ENCODE results near the gene NAALADL2.

Gene NAALADL2

DNA sequence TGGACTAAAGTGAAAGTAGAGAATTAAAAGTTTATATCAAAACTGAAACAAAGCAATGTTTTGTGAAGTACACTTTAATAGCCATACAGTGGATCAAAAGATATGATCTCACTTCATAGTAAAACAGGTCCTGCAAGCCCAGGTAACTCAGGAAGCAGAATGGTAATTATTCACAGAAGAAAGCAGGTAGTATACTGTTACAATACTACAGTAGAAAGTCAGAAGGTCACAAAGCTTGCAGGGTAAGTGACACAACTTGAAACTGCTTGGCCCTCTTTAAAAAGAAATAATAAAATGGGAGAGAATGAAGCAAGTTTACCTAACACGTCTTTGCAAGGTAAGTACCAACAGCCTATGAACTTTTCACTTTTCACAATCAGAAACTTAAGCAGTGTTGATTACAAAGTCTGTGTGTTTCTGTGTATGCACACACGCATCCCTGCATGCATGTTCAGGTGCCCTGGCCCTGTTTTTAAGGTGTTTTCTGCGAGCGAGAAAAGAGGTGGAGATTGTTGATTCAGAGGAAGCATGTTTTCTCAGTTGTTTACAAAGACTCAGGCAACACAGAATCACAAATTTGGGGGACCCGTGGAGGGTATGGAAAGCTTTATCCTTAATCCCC lies at the start of gene NAALADL2:
Gene NAALADL2 (plus strand): TSS at position 221 of the 622 bp plus-strand sequence.
- no peak for DNase-seq (ENCODE audit: low read depth)

- no peak for DNase-seq (ENCODE audit: low read depth)
Measured at GRCh38 chr3:174810254-174810653, 48.9 kb upstream of the NAALADL2 start.

DNA sequence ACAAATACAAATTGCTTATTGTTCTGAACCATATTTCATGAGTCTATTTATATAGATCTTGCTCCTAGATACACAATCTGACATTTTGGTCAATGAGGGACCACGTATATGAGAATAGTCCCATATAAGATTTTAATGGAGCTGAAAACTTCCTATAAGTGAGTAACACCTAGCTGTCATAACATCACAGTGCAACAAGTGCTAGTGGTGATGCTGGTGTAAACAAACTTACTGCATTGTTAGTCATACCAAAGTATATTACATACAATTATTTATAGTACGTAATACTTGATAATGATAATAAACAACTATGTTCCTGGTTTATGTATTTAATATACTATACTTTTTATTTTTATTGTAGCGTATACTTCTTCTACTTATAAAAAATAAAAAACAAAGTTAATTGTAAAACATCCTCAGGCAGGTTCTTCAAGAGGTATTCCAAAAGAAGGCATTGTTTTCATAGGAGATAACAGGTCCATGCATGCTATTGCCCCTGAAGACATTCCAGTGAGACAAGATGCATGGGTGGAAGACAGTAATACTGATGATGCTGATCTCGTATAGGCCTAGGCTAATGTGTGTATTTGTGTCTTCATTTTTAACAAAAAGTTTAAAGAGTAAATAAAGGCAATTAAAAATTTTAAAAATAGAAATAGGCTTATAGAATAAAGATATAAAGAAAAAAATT lies 46.8 kb upstream of the NAALADL2 start:
- peak; percentile 3 for DNase-seq (ENCODE audit: low read depth)

DNA sequence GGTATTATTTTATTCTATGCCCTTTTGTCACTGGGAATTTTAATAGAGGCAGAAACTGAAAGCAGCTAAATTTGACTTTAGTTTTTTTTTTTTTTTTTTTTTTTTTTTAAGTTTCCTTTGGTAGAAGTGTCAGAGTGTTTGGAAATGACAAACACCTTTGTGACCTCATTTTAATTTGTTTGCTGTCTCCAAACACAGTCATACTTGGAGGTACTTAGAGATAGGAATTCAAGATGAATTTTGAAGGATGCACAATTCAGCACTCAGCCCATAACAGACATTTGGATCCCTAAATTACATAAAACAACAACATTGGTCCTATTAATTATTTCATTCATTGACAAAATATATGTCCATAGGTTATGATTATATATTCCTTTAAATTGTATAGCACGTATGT lies 43.4 kb upstream of the NAALADL2 start:
- no peak for DNase-seq (ENCODE audit: low read depth)

GRCh38 chr3:174820885-174821284 lies 38.2 kb upstream of the NAALADL2 start:
- no peak for DNase-seq (ENCODE audit: low read depth)

DNA sequence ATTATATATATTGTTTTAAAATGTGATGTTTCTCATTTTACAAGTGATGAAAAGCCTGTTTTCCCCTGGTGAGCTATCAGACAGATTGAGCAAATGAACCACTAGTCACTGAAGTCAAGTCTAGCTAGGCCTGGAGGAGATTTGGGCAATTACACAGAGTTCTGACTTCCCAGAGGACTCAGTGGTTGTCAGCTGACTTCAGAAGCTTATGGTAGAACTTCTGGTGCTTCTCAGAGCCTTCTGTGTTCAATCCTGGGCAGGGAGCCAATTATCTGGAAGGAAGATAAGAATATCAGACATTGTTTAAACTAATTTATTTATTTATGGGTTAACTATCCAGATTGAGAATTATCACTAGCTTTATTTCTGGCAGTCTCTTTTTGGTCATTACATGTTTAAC lies 37.7 kb upstream of the NAALADL2 start:
- peak; percentile 24 for DNase-seq (ENCODE audit: low read depth)

DNA sequence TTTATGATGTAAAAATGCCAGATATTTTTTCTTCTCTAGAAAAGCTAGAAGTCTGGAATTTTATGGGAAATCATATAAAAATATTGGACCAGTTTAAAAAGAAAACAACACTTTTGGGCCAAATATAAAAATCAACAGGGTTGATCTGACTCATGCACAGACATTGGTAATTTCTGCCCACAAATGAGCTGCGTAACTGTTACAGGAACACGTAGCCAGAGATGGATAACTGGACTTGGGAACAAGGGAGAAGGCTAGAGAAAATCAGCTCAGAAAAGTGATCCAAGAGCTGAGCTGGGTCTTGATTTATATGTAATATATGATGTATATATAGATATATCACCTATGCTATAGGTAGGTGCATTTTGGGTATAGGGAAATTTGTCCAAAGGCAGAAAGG lies 36.8 kb upstream of the NAALADL2 start:
- no peak for DNase-seq (ENCODE audit: low read depth)

DNA sequence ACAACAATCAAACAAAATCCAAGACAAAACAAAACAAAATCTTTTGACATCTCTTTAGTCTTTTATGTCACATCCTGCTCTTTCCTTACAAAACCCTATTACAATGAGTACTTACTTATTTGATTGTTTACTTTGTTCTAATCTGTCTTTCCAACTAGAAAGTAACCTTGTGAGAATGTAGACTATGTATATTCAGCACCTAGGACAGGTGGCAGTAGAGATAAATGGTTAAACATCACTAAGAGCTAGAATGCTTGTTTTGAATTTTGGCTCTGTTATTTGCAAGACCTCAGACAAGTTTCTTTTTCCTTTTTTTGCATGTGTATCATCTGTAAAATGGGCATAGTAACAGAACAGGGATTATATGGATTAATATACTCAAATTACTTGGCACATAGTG lies 33.1 kb upstream of the NAALADL2 start:
- DNase-seq (ENCODE audit: low read depth): no peak

DNA sequence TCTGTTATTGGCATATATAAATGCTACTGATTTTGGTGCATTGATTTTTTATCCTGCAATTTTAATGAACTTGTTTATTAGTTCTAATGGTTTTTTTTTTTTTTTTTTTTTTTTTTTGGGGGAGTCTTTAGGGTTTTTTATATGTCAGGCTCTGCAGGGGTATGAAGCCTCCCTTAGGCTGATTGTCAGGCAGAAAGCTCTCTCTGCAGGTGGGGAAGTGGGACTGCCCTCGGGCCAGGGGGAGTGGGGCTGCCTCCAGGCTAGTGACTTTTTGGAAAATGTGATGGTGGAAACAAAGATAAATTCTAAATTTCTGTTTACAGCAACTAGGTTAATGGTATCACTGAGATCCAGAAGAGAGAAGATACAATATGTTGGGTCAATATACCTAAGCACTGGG lies 14.4 kb upstream of the NAALADL2 start:
- no peak for DNase-seq (ENCODE audit: low read depth)

DNA sequence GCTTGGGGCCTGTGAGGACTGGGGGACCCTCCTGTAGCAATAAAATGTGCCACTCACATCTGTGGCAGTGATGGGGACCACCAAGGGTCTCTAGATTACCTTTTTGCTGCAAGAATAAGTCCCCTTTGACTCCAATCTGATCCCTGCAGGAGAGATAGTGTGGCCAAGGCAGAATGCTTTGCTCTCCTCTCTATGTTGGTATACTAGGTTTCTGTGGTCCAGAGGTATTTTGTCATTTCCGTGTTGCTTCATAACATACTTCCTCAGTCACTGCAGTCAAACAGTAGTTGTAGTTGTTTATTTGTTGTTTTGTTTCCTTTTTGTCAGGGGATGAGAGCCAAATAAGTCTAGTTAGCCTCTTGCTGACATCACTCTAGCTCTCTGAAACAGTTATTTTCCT lies 13.1 kb upstream of the NAALADL2 start:
- DNase-seq (ENCODE audit: low read depth): no peak

- DNase-seq (ENCODE audit: low read depth): no peak
Measured at GRCh38 chr3:174854987-174855386, 4.1 kb upstream of the NAALADL2 start.

DNA sequence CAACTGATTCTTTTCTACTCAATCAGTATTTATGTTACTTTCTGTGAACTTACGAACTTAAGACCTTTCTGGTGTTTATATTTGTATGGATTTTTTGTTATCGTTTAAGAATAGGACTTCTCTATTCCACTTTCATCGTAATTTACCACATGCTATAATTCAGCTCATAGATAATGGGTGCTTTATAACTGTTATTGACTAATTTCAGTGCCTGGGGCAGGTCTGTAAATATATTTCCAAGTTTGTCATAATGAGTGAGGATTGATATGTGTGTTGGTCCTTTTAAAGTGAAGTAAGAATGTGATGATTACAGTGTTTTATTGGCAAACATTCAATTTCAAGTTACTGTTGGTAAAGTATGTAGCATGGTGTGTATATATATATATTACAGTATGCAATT lies 1.8 kb upstream of the NAALADL2 start:
- no peak for DNase-seq (ENCODE audit: low read depth)

DNA sequence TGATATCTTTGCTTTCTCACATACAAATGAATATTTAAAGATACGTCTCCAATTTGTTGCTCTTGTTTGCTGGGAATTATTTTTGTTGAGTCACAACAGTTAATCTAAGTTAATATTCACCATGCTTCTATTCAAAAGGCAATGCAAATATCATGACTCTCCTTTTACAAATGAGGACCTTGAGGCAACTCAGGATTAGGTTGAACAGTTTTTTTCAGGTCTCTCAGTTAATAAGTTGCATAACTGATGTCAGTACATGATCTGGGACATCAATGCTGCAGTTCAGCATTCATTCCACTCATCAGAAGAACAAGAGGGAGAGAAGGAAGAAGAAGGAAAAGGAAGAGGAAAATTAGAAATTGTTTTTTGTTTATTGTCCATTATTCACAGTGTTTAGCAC lies 781 bp upstream of the NAALADL2 start:
- DNase-seq (ENCODE audit: low read depth): no peak

DNA sequence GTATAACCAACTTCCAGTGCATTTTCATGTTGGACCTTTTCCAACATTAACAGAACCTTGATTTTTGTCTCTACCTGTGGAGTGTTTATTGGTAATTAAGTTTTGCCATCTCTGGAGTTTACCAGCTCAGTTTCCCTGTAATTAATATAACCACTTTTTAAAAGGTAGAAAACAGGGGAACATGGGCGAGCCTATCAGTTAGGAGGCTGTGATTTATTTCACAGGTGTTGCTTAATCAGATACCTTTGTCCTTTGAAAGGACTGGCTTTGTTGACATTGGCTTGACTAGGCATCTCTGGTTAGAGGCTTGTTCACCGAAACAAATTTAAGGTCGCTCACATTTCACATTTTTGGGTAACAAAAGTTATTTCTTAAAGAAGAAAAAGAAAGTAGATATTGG lies 622 bp downstream of the NAALADL2 start:
- no peak for DNase-seq (ENCODE audit: low read depth)

DNA sequence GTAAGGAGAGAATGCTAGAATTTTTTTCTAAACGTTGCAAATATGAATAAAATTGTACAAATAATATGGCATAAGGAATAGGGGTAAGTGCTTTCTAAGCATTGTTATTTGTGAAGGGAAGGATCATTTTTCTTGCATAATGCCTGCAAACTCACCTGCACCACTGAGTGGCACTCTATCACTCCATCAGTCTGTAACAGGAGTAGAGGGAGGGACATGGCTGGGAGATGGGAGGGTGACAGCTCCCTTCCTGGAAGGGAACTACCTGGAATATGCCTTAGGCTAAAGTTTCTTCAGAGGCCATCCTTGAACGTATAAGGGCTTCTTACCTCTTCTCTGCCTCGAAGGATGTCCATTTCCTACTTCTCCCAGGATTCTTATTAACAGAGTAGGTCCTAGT lies 3.0 kb downstream of the NAALADL2 start:
- no peak for DNase-seq (ENCODE audit: low read depth)

DNA sequence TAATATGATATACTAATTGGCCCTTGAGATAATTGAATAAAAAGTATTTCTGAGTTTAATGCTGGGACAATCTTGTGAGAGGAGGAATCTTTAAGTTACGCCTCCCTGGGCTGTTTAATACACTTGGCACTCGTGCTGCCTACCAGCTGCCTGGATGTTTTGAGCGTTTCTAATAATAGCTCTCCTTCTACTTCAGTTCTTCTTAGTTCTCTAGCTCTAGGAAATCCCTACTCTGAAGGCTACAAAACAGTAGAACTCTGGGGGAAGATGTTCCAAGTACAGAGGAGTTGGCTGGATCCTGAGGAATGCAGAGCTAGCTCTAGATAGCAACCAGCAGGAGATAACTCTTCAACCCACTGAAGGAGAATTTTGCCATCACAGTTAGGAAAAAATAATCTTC lies 3.5 kb downstream of the NAALADL2 start:
- no peak for DNase-seq (ENCODE audit: low read depth)

DNA sequence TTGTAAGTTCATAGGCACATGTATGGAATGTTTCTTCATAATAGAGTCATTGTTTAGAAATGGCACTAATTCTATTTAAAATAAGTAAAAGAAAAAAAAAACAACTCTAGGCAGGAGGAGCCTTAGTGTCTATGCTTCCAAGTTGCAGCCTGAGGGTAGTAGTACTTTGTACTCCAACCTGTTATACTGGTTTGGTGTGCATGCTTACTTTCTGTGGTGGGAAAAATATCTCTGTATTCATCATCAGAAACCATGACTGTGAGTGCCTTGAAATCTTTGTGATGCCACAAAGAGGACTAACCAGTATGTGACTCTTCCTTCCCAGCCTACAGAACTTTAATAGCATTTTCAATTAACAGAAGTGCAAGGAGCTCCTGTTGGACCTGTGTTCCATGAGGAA lies 4.4 kb downstream of the NAALADL2 start:
- DNase-seq (ENCODE audit: low read depth): no peak

DNA sequence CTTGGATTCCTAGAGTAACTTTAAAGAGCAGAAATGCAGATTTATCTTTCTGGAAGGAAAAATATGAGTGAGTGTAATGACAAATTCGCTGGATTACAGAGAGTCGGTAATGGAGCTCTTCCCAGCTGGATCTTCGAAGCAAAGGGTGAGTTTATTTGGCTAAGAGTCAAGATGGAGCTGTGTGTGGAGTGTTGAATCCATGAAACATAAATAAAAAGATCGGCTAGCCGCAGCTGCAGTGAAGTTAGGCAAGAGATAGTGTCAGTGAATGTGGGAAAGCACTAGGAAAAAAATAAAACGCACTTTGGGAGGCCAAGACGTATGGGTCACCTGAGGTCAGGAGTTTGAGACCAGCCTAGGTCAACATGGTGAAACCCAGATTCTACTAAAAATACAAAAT lies 10.3 kb downstream of the NAALADL2 start:
- DNase-seq (ENCODE audit: low read depth): peak; percentile 75

DNA sequence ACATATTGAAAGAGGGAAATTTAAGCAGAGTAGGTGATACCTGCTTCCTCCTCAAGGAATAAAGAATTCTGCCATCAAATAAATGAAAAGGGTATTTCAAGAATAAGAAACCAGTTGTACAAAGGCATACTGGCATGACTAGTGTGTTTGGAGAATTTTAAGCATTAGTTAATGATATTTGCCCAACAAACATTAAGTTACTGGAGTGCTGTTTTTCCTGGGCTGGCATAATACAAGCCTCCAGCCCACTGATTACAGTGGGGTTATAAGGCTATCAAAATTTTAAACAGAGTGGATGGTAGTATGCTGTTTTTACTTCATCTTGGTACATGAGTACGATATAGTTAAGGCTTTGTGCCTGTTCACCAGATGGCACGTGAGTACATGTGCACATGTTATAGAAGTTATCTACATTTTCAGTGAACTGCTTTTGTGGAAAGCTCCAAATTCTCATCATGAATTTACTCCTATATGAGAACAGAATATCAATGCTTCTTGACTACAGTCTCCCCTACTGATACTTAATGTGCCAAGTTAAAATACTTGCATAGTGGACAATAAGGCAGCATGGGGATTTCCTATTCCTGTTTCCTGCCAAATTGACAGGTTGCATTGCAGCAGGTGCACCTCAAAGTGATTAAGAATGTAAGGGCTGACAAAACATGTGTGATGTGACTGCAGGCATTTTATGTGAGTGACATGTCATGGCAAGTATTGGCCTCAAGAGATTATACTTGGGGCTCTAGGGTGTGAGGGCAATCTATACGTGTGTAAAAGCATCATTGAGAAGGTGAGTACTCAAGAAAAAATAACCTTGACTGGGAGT lies 14.9 kb downstream of the NAALADL2 start:
- no peak for DNase-seq (ENCODE audit: low read depth)

- no peak for DNase-seq (ENCODE audit: low read depth)
Measured at GRCh38 chr3:174882789-174883188, 23.7 kb downstream of the NAALADL2 start.

DNA sequence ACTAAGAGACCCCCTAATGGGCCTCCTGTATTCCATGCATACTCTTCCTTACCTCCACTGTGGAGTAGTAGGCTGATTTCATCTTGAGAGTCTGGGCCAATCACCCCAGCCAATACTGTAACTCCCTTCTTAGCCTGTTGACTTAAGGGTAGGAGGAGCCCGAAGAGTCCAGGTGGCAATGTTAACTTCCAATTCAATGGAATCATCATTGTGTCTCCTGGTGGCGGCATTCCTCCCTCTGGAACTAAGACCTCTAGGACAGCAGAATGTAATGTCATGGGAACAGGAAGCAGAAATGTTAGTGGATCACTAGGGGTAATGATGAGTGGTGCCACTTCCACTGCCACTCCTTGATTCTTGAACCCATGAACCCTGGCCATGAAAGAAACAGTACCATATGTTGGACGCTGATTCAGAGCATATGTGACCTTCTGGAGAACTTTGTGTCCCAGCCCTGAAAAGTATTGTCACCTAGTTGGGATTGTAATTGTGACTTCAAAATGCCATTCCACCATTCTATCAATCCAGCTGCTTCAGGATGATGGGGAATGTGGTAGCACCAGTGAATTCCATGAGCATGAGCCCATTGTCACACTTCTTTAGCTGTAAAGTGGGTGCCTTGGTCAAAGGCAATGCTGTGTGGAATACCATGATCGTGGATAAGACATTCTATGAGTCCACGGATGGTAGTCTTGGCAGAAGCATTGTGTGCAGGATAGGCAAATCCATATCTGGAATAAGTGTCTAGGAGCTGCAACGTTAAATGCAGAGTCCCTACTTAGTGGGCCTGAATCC lies 24.9 kb downstream of the NAALADL2 start:
- DNase-seq (ENCODE audit: low read depth): no peak

- DNase-seq (ENCODE audit: low read depth): no peak
Measured at GRCh38 chr3:174884776-174885568, 25.8 kb downstream of the NAALADL2 start.
